ENCODE results near the gene ZFAND3.

DNA sequence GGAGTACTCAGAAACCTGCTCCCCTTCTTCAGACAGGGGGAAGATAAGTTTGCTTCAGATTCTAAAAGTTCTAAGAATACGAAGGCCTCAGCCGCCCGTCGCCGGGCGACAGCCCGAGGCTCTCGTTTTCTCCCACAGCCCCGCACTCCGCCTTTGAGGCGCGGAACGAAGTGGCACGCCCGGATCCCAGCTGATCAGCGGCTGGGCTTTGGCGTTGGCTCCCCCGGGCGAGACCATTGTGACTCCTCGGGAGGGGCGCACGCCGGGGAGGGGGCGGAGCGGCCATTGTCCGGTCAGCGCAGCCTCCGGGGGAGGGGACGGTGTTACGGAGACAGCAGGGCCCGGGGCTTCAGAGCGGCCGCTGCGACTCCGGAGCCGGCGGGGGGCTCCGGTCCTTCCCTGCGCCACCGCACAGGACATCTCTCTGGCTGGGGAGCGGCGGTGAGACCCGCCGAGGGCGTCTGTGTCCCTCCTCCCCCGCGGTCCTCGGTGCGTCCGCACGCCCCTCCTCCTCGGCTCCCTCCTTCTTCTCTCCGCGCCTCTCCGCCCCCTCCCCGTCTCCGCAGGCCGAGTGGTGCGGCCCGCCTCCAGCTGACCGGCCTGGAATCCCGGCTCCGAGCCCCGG is at the start of gene ZFAND3:
- TF ChIP-seq CTCF (IDR thresholded peaks at IDR 0.05) (no peak), NRF1 (IDR thresholded peaks at IDR 0.05; ENCODE audit: low read depth, low read length) (no peak), YY1 (IDR thresholded peaks at IDR 0.05; ENCODE audit: low read depth) (peak; percentile 83), FOXJ3 (CRISPR knock-in tag; IDR thresholded peaks at IDR 0.05) (no peak), EZH2phosphoT487 (IDR thresholded peaks at IDR 0.05; ENCODE audit: borderline replicate concordance, low read depth) (no peak), GATA2 (CRISPR knock-in tag; IDR thresholded peaks at IDR 0.05) (no peak), RAD21 (IDR thresholded peaks at IDR 0.05; ENCODE audit: low read length) (no peak), FOXM1 (IDR thresholded peaks at IDR 0.05; ENCODE audit: low read depth) (no peak), TEAD4 (IDR thresholded peaks at IDR 0.05; ENCODE audit: borderline replicate concordance, insufficient read depth) (no peak), EP300 (IDR thresholded peaks at IDR 0.05; ENCODE audit: borderline replicate concordance in 1 of 2, low read depth in 1 of 2, low read length in 1 of 2) (peak in 1 of 2 experiments; percentile 27; a peak in 1 of 4 replicates), SMC3 (IDR thresholded peaks at IDR 0.05; ENCODE audit: low read depth, low read length) (no peak)
- TF ChIP-seq, protein P1, sequence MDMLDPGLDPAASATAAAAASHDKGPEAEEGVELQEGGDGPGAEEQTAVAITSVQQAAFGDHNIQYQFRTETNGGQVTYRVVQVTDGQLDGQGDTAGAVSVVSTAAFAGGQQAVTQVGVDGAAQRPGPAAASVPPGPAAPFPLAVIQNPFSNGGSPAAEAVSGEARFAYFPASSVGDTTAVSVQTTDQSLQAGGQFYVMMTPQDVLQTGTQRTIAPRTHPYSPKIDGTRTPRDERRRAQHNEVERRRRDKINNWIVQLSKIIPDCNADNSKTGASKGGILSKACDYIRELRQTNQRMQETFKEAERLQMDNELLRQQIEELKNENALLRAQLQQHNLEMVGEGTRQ (IDR thresholded peaks at IDR 0.05; ENCODE audit: borderline replicate concordance, low read depth, low read length) = no peak

Data from SK-N-SH (cell line).